Activated effector memory CD4-positive, alpha-beta T cell treated with Interleukin-2 at 50 U/mL for 16 hours (primary cell): ENCODE measurements around the gene NOS2.
"Not testable (repeated sequence)": the region's sequence is repeated elsewhere in the genome, so short reads cannot be mapped to it uniquely, and the experiment has no call there.

ENCODE experiments used
- DNase-seq: peaks from one replicate; pipeline ENCODE4 v3.0.0-alpha.2; 2020

Gene NOS2

DNA sequence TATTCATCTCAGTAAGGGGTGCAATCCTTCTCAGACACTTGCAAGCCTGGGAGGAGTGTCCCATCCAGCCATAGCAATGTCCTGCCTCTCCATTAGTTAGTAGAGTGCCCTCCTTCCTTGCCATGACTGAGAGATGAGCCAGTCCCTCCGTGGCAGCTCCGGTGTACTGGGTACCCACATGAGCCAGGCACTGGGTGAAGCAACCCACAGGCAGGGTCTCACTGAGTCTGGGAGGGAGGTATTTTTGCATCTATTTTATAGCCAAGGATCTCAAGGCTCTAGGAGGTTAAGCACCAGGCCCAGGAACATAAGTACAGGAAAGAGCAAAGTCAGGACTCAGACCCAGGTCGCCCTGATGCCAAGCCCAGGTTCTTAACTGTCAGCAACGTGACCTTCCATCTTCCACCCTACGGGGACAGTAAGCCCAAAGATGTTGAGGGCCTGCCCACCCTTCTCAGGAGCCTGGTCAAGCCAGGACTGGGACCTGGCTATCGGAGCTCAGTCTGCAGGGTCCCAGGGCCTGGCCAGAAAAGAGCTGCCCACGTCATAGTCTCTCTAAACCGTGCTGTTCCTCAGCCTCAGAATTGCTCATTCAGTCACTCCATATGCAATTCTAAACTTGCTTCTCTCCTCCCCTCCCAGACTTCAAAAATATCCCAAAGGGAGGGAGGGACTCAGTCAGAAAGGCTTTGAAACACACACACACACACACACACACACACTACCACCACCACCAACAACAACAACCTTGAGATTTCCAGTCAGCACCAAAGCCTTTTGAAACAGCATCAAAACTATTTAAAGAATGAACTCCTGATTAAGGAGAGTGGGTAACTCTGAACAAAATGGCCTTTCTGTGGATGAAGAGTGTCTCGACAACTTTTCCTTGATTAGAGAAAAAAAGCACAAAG is 16.6 kb downstream of the NOS2 start:
- DNase-seq, result no peak

DNA sequence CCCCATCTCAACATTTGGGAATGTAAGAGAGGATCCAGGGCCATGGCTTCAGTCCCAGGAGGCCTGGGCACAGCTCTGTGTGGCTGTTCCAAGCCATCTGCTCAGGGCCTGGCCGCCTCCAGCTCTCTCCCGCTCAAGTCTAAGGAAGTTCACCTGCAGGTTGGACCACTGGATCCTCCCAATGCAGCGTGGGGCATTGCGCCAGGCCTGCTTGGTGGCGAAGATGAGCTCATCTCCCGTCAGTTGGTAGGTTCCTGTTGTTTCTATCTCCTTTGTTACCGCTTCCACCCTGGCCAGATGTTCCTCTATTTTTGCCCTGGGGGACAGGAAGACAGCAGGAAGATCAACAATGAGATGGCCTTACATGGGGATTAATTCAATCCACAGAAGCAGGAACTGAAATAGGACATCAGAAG is 17.5 kb downstream of the NOS2 start:
- no peak for DNase-seq

DNA sequence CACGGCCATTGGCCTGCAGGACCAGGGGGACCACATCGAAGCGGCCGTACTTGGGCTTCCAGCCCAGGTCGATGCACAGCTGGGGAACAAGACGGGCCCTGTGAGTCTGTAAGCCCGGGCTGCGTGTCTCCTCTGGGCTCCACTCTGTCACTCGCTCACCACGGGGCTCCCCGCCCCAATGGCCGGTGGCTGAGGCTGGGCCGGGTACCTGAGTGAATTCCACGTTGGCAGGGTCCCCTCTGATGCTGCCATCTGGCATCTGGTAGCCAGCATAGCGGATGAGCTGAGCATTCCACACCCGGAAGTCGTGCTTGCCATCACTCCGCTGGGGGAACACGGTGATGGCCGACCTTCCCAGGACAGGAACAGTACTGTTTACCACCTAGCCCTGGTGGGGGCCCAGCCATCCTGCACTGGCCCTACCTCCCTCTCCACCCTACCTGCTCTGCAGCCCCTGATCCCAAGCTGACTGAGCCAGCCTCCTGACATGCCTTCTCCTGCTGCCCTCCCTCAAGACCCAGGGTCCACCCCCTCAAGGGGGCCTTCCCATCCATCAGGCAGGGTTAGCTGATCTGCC is 19.4 kb downstream of the NOS2 start:
- no peak for DNase-seq

DNA sequence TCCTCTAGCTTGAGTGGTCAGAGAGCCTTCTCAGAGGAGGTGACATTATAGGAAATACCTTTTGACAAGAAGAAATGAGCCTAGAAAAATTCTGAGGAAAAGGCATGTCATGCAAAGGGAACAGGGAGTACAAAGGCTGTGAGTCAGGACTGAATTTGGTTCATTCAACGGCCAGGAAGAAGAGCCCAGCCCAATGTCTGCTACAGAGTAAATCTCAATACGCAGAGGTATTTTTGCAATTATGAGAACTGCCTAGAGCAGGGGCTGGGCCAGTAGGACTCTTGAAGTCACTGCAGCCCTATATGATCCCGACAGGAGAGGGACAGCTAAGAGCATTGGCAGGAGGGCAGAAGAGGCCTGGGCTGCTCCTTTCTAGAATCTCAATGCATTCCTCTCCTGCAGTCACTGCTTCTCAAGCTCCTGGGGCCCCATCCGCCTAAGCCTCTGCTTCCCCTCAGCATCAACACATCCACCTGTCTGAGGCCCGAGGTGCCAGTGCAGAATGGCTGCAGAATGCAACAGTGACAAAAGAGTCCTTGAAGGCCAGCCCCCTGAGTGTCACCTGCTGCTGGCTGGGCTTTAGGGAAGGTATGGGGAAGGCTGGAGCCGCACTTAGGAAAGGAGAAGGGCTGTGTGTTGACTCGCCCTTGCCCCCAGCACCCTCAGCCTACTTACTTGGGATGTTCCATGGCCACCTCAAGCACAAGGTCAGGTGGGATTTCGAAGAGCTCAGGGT is 20.1 kb downstream of the NOS2 start:
- no peak for DNase-seq

DNA sequence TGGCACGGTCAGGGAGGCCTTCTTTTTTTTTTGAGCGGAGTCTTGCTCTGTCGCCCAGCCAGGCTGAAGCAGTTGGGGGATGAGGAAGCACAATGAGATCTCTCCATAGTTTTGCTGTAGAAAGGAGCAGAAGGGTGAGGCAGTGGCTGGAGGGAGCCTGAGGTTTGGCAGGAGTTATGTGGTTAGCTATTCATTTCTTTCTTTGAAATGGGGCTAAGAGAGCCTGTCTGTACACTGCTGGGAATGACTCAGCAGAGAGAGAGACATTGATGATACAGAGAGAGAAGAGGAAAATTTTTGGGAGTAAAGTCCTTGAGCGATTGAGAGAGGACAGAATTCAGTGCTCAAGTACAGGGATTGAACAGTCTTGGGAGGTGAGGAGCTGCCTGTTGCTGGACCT is 22.1 kb downstream of the NOS2 start:
- no peak for DNase-seq

DNA sequence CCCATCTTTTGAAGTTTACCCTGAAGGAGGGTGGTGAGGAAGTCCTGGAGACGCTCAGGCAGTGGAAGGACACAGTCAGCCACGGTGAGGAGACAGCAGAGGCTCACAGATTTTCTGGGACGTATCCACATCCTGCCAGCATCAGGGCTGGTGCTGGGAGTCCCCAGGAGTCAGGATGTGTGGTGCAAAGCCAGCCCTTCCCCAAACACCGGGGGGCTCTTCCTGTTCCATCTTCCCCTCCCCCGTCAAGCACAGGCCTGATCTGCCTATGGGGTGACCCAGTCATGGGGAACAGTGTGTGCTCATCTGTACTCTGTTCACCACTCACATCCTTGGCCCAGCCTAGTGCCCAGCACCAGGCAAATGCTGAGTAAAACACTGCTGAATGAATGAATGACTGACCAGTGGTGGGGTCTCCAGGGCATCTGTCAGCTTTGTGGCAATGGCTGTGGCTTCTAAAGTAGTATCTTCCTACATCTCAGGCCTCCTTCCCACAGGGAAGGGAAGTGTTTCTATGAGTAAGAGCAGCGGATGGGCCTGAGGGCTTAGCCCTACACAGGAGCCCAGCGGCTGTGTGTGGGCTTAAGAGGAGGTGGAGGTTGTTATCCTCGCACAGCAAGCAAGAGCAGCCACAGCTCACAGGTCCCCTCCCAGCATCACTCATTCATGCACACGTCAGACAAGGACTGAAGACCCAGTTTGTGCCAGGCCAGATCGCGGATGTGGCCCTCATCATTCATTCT is 23.3 kb downstream of the NOS2 start:
- DNase-seq, result no peak

DNA sequence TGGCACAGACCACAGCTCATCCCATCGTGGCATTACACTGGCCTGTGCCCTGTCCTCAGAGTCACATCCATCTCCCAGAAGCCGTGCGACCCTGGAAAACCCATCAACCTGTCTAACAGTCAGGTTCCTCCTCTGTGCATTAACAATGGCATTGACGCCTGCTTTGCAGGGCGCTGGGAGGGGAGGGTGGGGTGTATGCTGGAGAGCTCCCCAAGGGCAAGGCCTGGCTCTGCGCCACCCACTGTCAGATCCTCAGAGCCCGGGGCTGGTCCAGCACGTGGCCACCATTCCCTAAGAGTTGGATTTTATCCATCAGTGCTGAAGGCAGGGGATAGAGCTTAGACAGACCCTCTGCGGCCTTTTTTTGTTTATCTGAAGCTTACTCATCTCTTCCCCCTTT is 28.7 kb downstream of the NOS2 start:
- DNase-seq, result no peak

DNA sequence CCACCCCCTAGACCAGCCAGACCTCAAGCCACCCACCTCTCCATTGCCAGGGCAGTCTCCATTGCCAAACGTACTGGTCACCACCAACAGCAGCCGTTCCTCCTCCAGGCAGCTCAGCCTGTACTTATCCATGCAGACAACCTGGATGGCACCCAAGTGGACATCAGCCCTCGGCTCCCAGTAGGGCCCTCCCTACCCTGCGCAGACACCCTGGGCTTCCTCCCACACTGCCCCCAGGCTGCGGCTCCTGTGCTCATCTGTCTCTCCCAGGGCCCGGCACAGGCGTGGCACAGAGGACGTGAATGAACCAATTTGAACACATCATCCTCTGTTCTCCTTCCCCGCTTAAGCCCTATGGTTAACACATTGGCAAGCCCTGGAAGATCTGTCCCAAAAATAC is 29.5 kb downstream of the NOS2 start:
- DNase-seq, result no peak

DNA sequence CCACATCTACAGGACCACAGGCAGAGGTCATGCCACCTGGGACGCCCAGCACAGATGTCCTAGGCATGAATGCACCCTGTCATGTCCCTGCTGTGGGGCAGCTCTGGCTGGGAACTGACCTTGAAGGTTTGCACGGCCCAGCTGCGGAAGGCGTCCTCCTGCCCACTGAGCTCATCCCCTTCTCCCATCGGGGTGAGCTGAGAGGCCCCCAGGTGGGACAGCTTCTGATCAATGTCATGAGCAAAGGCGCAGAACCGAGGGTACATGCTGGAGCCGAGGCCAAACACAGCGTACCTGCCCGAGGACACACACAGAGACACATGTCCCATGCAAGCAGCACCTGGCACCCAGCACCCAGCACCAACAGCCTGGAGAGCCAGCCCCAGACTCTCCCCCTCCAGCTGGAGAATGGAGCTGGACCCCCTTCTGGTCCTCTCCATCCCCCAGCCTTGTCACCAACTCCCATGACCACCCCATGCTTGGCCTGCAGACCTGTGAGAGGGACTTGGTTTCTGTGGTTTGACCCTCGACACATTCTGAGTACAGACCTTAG is 31.4 kb downstream of the NOS2 start:
- no peak for DNase-seq

DNA sequence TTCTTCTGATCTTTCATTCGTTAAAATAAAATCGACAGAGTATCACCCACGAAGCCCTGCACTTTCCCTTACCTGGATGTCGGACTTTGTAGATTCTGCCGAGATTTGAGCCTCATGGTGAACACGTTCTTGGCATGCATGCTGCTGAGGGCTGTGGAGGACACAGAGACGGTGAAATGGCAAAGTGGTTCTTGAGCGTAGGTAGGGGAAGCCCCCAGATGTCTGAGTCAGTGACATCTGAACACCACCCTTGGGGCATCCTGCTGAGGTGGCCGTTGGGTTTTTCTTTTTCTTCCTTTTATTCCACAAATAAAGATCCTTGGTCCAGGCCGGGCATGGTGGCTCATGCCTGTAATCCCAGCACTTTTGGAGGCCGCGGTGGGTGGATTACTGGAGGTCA is 33.9 kb downstream of the NOS2 start:
- no peak for DNase-seq

DNA sequence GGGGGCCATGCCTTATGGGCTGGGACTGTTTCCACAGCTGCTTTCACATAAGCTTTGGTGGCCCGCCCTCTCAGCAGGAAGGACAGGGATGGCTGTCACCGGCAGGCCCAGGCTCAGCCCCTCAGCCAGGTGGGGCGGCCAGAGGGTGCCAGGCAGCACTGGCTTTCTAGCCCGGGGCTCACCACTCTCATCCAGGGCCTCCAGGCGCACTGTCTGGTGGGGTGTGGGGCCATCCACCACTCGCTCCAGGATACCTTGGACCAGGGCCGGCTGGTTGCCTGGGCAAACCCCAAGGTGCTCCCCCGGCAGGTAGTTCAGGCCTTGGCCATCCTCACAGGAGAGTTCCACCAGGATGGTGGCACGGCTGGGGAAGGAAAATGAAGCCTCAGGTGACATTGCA is 35.0 kb downstream of the NOS2 start:
- no peak for DNase-seq

DNA sequence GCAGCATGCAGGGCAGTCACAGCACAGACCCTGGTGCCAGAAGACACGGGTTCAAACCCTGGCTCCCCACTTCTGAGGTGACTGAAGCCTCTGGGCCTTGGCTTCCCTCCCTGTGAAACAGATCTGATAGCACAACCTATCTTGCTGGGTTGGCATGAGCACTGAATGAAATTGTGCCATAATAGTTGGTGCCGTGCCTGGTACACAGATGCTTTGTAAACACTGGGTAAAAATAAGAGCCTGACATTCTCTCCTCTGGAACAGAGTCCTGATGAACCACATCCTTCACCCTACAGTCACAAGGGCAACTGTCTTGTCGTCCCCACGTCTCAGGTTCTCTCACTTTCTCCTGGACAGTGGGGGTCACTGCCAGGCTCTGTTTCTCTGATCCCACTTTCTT is 35.7 kb downstream of the NOS2 start:
- DNase-seq, result no peak

DNA sequence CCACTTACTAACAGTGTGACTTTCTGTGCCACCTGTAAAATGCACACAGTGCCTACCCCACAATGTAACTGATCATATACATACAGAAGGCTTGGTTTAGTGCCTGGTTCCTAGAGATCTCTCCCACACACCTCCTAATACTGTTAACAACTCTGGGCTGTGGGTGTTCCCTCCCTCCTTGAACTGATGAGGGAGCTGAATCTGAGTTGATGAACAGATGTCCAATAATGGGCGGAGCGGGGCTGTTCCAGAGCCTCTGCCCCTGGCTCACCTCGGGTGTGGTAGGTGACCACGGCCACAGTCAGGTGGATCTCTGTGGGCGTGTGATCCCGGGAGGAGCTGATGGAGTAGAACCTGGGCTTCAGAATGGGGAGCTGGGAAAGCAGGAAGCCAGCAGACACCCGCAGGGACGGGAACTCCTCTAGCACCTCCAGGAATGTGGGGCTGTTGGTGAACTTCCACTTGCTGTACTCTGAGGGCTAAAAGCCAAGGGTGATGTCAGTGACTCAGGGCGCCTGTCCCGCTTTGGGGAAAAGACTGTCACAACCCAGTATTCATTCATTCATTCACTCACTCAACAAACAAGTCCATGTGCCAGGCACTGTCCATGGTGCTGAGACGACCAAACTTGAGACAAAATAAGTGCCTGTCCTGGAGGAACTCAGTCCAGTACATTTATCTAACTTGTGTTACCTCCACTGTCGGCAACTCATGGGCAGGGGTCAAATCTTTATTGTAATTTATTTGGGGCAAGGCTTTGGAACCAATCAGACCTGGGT is 37.6 kb downstream of the NOS2 start:
- no peak for DNase-seq

DNA sequence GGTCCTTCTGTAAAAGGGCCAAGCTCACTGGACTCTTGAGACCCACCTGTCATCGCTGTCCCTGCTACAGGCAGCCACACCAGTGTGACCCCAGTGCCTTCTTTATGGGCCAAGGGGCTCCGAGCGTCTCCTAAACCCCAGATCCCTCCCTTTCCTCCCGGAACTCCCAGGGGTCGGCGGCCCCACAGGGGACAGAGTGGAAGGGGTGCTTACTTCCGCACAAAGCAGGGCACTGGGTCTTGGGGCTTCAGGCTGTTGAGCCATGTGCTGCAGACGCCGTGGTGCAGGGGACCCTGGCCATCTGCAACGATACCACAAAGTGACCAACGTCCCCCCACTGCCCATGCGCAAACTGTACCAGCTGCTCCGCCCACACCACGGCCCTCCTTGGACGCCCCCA is 39.4 kb downstream of the NOS2 start:
- not testable (repeated sequence) for DNase-seq

DNA sequence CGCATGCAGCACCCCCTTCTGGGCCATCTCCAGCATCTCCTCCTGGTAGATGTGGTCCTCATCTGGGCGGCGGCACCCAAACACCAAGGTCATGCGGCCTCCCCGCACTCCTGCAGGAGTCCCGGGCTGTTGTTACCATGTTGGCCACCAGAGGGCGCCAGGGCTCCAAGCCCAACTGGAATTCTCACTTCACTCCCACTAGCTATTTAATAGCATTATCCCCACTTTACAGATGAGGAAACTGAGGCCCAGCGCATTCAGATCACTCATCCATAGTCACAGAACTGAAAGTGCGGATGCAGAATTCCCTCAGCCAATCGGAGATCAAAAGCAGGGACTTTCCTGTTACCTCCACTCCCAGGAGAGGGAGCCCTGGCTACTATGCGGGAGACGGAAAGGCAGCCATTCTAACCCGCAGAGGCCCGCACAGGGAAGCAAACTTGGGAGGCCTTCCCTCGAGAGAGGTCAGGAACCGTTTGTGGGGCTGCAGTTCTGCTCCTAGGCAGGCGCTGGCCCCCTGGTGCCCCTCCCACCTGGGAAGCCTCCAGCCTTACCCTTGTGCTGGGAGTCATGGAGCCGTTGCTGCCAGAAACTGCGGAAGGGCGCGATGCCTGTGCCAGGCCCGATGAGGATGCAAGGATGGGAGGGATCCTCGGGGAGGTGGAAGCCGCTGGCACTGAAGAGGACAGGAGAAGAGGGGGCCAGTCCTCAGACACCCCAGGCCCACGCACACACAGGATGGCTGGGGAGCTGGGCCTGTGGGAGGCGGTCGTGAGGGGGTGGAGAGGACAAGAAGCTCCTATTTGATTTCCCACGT is 40.1 kb downstream of the NOS2 start:
- peak; percentile 52 for DNase-seq

DNA sequence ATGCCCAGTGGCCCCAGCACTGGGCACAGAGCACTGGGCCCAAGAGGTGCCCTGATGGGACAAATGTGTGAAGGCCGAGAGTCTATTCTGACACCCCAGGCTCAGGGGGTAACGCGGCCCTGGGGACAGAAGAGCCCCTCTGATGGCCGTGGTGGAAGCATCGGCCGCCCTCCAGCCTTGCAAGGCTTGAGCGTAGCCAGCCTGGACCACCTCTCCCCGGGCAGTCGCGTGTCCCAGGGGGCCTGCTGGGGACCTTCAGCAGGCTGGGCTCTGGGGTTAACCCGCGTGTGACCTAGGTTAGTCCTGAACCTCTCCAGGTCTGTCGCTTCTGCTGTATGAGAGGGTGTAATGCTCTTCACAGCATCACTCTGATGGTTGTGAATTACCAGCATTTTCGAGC is 40.8 kb downstream of the NOS2 start:
- DNase-seq, result no peak

DNA sequence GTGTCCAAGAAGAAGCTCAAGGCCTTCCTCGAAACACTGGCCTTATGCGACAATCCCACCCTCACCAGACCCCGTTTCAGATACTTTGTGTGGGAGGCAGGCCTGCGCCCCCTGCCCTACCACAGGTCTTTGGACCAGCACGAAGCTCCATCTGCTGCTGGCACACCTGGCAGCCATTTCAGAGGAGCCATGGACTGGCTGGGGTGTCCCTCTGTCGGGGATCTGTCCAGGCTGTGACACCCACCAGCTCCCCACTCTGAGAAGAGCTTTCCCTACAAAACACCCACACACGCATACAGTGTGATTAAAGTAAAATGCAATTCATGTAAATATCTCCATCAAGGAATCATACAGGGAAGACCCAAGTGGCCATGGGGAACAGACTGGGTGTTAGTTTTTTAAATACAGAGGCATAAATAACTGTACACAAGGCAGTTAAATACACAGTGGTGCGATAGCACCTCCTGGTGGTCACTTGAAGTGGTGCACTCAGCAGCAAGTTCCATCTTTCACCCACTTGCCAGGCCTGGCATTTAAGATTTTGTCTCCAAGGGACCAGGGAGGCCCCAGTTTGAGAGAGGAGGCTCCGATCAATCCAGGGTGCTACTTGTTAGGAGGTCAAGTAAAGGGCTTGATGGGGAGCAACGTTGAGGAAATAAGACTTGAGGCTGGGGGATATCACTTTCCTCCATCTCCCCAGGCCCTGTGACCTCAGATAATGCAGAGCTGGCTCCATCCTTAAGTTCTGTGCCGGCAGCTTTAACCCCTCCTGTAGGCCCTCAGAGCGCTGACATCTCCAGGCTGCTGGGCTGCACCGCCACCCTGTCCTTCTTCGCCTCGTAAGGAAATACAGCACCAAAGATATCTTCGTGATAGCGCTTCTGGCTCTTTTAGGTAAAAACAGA is 43.6 kb downstream of the NOS2 start:
- peak; percentile 14 for DNase-seq

DNA sequence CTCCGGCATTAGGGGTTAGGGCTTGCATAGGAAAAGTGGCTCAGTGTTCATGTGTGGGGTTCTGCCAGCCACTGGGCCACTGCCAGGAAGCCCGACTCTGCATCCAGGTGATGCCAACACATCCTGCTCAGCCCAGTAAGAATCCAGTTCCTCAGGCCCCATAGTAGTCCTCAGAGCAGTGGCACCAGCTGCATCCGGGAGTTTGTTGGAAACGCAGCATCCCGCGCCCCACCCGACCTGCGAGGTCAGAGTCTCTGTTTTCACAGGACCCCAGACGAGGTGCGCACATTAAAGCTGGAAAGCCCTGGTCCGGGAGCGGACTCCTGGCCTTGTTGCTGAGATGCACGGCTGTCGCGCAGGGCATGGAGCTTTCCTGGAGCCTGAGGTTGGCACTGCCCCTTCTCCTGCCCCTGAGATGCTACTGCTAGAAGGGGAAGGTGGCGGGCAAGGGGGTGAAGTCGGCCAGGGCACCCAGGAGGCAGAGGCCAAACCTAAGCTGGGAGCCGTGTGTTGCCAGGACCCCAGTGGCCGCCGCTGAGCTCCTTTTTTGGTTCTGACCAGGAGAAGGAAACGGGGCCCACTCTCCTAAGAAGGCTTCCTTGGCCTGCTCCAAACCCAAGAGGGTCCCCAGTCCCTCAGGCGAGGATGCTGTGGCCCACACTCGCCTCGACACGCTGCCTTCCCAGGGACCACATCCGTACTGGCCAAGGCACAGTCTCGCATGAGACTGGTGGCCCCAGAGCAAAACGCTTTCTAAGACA is 44.4 kb downstream of the NOS2 start:
- DNase-seq, result no peak

DNA sequence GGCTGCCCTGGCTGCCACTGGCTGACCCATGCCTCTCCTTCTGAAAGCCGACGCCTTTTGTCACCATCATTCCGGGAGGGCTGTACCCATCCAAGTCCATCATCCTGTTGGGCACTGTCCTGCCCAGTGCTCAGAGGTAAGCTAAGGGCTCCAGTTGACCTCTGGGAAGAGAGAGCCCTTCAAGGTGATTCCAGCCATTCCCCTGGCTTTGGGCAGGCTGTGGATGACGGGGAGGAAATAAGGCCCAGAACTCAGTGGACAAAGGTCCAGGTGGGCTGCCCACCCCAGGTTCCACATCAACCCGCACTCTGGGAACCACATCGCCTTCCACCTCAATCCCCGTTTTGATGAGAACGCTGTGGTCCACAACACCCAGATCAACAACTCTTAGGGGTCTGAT is 45.8 kb downstream of the NOS2 start:
- no peak for DNase-seq
